K562 (cell line): ENCODE data around the gene ZNF692. TPM values are rescaled to one million over a fixed set of nuclear protein-coding genes. Genes with fewer than 3 reads are reported as not detected.

ENCODE experiments used
- MECOM ChIP-seq: fragments of 250-450 bp; sonication (Bioruptor Pico); IDR thresholded peaks from 2 replicates; pipeline ENCODE4 v1.8.0; 2022; ENCODE audit warnings: inconsistent platforms
- MED1 ChIP-seq: sonication (generic); formaldehyde crosslinking; IDR thresholded peaks from 2 replicates; pipeline ENCODE4 v1.8.1; 2023; ENCODE audit warnings: missing genetic modification reagents, borderline replicate concordance
- SMAD1 ChIP-seq: fragments of 150-350 bp; IDR thresholded peaks from 2 replicates; pipeline ENCODE4 v1.6.1; 2014; ENCODE audit warnings: low read length, low read depth; ENCODE audit not compliant: partially characterized antibody
- SMARCC2 ChIP-seq: fragments of 450-650 bp; IDR thresholded peaks from 2 replicates; pipeline ENCODE4 v1.6.1; 2017; ENCODE audit warnings: antibody characterized with exemption, moderate library complexity, mild to moderate bottlenecking, low read depth
- WHSC1 ChIP-seq: IDR thresholded peaks from one replicate; pipeline ENCODE4 v1.6.1; 2012; ENCODE audit warnings: low read length, control low read depth, inconsistent platforms
- ZNF707 ChIP-seq: fragments of 250-450 bp; sonication (Bioruptor Pico); conservative IDR thresholded peaks from 2 replicates; pipeline ENCODE4 v1.8.0; 2022; ENCODE audit warnings: inconsistent platforms, mild to moderate bottlenecking, moderate library complexity
- polyA plus RNA-seq, 8 experiments: library from polyadenylated mRNA; depleted of rRNA in 4 of 8; stranded (reverse) in 5 of 8; unstranded in 3 of 8; fragments of >200 nt; fragmentation: Nextera tagmentation in 2 of 8; fragmentation: Illumina TruSeq in 1 of 8; extraction: Ambion mirVana in 2 of 8; extraction: Trizol in 1 of 8; gene quantifications; 2 replicates each; pipeline versions ENCODE4 v1.2.1 to v1.2.3, GENCODE V29; 2011 to 2014; ENCODE audit warnings: inconsistent platforms in 1 of 8, missing spikeins in 1 of 8
- total RNA-seq, 7 experiments: library from RNA; depleted of rRNA in 6 of 7; stranded (reverse); fragments of >200 nt in 6 of 7; fragmentation: Illumina TruSeq in 2 of 7; extraction: Trizol in 2 of 7; gene quantifications; 2 replicates each; pipeline versions ENCODE4 v1.2.1 to v1.2.3, GENCODE V29; 2011 to 2021; ENCODE audit warnings: low replicate concordance in 1 of 7
- TF ChIP-seq, protein P1 (sequence below): fragments of 450-650 bp; IDR thresholded peaks from 2 replicates; pipeline ENCODE4 v1.6.1; 2016; ENCODE audit warnings: mild to moderate bottlenecking, moderate library complexity
- TF ChIP-seq, protein P2 (sequence below): sonication (generic); formaldehyde crosslinking; IDR thresholded peaks from 2 replicates; pipeline ENCODE4 v1.8.0; 2023; ENCODE audit warnings: mild to moderate bottlenecking, missing genetic modification reagents
- TF ChIP-seq, protein P3 (sequence below): sonication (generic); formaldehyde crosslinking; IDR thresholded peaks from 2 replicates; pipeline ENCODE4 v1.8.0; 2022; ENCODE audit warnings: mild to moderate bottlenecking, missing genetic modification reagents, borderline replicate concordance
- TF ChIP-seq, protein P4 (sequence below): fragments of 250-450 bp; sonication (Bioruptor Pico); IDR thresholded peaks from 2 replicates; pipeline ENCODE4 v1.4.0; 2020

Gene ZNF692
- total and polyA plus RNA-seq, 9 of the 15 experiments (the other 6 are each of a cell fraction or from before 2014, with no cell fraction given): 8.4 to 143 (median 55.9) TPM

DNA sequence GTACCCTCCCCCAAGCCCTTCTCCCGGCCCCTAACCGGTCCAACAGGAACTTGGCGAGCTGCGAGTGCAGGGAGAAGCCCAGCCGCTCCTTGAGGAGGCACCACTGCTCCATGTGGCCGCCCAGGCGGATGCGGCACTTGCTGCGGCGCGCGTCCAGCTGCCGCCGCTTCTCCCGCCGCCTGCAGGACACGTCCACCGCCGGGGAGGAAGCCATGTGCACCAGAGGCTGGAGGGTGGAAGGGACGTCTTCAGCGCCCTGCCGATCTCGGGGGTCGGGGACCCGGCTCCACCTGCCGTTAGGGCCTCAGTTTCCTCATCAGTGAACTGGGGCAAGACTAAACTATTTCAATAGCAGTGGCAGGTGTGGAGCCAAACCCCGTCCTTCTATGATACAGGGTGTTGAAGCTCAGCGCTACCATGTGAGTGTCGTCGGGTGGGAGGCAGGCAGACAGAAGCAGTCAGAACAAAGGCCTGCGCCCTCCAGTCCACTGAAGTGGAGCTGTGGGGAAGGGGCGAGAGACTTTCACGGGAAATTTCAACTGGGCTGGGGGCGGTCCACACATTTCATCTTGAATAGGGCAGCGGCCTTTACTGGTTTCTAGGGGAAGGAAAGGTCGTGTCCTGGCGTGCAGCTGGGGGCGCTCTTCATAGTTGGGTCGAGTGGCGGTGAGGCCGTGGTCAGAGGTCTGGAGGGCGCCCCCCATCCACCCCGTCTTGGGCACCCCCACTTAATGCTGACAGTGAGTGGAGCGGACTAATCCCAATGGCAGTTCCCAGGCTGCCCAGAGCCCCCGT, 592 bp downstream of the ZNF692 start (continued):
- TF ChIP-seq, protein P1, sequence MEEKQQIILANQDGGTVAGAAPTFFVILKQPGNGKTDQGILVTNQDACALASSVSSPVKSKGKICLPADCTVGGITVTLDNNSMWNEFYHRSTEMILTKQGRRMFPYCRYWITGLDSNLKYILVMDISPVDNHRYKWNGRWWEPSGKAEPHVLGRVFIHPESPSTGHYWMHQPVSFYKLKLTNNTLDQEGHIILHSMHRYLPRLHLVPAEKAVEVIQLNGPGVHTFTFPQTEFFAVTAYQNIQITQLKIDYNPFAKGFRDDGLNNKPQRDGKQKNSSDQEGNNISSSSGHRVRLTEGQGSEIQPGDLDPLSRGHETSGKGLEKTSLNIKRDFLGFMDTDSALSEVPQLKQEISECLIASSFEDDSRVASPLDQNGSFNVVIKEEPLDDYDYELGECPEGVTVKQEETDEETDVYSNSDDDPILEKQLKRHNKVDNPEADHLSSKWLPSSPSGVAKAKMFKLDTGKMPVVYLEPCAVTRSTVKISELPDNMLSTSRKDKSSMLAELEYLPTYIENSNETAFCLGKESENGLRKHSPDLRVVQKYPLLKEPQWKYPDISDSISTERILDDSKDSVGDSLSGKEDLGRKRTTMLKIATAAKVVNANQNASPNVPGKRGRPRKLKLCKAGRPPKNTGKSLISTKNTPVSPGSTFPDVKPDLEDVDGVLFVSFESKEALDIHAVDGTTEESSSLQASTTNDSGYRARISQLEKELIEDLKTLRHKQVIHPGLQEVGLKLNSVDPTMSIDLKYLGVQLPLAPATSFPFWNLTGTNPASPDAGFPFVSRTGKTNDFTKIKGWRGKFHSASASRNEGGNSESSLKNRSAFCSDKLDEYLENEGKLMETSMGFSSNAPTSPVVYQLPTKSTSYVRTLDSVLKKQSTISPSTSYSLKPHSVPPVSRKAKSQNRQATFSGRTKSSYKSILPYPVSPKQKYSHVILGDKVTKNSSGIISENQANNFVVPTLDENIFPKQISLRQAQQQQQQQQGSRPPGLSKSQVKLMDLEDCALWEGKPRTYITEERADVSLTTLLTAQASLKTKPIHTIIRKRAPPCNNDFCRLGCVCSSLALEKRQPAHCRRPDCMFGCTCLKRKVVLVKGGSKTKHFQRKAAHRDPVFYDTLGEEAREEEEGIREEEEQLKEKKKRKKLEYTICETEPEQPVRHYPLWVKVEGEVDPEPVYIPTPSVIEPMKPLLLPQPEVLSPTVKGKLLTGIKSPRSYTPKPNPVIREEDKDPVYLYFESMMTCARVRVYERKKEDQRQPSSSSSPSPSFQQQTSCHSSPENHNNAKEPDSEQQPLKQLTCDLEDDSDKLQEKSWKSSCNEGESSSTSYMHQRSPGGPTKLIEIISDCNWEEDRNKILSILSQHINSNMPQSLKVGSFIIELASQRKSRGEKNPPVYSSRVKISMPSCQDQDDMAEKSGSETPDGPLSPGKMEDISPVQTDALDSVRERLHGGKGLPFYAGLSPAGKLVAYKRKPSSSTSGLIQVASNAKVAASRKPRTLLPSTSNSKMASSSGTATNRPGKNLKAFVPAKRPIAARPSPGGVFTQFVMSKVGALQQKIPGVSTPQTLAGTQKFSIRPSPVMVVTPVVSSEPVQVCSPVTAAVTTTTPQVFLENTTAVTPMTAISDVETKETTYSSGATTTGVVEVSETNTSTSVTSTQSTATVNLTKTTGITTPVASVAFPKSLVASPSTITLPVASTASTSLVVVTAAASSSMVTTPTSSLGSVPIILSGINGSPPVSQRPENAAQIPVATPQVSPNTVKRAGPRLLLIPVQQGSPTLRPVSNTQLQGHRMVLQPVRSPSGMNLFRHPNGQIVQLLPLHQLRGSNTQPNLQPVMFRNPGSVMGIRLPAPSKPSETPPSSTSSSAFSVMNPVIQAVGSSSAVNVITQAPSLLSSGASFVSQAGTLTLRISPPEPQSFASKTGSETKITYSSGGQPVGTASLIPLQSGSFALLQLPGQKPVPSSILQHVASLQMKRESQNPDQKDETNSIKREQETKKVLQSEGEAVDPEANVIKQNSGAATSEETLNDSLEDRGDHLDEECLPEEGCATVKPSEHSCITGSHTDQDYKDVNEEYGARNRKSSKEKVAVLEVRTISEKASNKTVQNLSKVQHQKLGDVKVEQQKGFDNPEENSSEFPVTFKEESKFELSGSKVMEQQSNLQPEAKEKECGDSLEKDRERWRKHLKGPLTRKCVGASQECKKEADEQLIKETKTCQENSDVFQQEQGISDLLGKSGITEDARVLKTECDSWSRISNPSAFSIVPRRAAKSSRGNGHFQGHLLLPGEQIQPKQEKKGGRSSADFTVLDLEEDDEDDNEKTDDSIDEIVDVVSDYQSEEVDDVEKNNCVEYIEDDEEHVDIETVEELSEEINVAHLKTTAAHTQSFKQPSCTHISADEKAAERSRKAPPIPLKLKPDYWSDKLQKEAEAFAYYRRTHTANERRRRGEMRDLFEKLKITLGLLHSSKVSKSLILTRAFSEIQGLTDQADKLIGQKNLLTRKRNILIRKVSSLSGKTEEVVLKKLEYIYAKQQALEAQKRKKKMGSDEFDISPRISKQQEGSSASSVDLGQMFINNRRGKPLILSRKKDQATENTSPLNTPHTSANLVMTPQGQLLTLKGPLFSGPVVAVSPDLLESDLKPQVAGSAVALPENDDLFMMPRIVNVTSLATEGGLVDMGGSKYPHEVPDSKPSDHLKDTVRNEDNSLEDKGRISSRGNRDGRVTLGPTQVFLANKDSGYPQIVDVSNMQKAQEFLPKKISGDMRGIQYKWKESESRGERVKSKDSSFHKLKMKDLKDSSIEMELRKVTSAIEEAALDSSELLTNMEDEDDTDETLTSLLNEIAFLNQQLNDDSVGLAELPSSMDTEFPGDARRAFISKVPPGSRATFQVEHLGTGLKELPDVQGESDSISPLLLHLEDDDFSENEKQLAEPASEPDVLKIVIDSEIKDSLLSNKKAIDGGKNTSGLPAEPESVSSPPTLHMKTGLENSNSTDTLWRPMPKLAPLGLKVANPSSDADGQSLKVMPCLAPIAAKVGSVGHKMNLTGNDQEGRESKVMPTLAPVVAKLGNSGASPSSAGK: peak; percentile 94
- TF ChIP-seq, protein P2, sequence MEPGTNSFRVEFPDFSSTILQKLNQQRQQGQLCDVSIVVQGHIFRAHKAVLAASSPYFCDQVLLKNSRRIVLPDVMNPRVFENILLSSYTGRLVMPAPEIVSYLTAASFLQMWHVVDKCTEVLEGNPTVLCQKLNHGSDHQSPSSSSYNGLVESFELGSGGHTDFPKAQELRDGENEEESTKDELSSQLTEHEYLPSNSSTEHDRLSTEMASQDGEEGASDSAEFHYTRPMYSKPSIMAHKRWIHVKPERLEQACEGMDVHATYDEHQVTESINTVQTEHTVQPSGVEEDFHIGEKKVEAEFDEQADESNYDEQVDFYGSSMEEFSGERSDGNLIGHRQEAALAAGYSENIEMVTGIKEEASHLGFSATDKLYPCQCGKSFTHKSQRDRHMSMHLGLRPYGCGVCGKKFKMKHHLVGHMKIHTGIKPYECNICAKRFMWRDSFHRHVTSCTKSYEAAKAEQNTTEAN: peak; percentile 91; the same call in 1 of the 2 replicates
- TF ChIP-seq SMARCC2 (0 out of 2 replicates have a peak, but pooled peaks have one; percentile 11), SMAD1 (no peak), MECOM (CRISPR knock-in tag) (no peak), WHSC1 (no peak), MED1 (CRISPR knock-in tag) (no peak), ZNF707 (no peak)
- TF ChIP-seq, protein P3, sequence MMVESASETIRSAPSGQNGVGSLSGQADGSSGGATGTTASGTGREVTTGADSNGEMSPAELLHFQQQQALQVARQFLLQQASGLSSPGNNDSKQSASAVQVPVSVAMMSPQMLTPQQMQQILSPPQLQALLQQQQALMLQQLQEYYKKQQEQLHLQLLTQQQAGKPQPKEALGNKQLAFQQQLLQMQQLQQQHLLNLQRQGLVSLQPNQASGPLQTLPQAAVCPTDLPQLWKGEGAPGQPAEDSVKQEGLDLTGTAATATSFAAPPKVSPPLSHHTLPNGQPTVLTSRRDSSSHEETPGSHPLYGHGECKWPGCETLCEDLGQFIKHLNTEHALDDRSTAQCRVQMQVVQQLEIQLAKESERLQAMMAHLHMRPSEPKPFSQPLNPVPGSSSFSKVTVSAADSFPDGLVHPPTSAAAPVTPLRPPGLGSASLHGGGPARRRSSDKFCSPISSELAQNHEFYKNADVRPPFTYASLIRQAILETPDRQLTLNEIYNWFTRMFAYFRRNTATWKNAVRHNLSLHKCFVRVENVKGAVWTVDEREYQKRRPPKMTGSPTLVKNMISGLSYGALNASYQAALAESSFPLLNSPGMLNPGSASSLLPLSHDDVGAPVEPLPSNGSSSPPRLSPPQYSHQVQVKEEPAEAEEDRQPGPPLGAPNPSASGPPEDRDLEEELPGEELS (CRISPR knock-in tag): peak; percentile 49; the same call in 1 of the 2 replicates
- TF ChIP-seq, protein P4, sequence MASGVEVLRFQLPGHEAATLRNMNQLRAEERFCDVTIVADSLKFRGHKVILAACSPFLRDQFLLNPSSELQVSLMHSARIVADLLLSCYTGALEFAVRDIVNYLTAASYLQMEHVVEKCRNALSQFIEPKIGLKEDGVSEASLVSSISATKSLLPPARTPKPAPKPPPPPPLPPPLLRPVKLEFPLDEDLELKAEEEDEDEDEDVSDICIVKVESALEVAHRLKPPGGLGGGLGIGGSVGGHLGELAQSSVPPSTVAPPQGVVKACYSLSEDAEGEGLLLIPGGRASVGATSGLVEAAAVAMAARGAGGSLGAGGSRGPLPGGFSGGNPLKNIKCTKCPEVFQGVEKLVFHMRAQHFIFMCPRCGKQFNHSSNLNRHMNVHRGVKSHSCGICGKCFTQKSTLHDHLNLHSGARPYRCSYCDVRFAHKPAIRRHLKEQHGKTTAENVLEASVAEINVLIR (CRISPR knock-in tag): no peak
